Mammary epithelial cell (primary cell): ENCODE results near the gene CCDC47.

ENCODE experiments used
- EZH2 ChIP-seq: IDR thresholded peaks from 2 replicates; pipeline ENCODE4 v1.6.1; 2012; ENCODE audit warnings: low read length, inconsistent platforms, borderline replicate concordance
- TF ChIP-seq, protein P1 (sequence below), 2 donors: IDR thresholded peaks in 1 of 2; conservative IDR thresholded peaks in 1 of 2; 2 replicates each; pipeline ENCODE4 v1.5.1; 2011 to 2012; ENCODE audit warnings: inconsistent platforms in 2 of 2, low read length in 2 of 2, mild to moderate bottlenecking in 2 of 2, control low read depth in 1 of 2, low read depth in 1 of 2; ENCODE audit not compliant: insufficient read depth in 1 of 2; ENCODE audit errors: extremely low read depth in 1 of 2

DNA sequence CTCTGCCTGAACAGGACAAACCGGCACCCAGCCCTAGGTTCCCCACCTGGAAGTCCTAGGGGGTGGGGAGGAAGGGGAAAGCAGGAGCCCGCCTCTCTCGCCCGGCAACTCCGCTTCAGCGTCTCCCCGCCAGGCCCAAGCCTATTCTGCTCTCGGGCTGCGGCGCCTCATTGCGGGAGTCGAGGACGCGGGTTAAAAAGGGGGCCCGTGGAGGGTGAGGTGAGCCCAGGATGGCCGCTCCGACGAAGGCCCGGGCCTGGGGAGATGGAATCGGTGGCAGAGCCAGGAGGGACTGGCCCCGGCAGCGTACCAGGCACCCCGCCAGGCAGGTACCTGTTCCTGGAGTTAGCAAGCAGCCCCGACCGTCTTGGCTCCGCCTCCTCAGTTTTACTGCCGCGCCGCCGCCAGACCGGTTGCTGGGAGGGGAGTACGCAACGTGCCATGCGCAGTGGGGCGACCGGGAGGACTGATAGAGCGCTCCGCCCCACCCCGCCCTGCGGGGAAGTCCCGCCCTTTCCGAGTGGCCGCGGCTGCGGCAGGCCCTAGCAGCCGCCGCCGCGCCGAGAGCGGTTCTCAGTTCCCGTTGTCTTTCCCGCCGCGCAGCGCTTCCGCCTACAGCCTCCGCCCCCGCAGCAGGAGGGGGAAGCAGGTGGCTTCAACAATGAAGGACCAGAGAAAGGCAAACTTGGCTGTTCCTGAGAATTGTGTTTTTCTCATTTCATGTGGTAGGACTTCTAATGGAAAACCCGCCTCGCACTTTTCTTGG, 31.8 kb downstream of the CCDC47 start, which contains the start of gene STRADA:
- TF ChIP-seq, protein P1, sequence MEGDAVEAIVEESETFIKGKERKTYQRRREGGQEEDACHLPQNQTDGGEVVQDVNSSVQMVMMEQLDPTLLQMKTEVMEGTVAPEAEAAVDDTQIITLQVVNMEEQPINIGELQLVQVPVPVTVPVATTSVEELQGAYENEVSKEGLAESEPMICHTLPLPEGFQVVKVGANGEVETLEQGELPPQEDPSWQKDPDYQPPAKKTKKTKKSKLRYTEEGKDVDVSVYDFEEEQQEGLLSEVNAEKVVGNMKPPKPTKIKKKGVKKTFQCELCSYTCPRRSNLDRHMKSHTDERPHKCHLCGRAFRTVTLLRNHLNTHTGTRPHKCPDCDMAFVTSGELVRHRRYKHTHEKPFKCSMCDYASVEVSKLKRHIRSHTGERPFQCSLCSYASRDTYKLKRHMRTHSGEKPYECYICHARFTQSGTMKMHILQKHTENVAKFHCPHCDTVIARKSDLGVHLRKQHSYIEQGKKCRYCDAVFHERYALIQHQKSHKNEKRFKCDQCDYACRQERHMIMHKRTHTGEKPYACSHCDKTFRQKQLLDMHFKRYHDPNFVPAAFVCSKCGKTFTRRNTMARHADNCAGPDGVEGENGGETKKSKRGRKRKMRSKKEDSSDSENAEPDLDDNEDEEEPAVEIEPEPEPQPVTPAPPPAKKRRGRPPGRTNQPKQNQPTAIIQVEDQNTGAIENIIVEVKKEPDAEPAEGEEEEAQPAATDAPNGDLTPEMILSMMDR (conservative IDR thresholded peaks at IDR 0.05 in 1 of 2, IDR thresholded peaks at IDR 0.05 in 1 of 2; ENCODE audit: extremely low read depth in 1 of 2, insufficient read depth in 1 of 2, low read depth in 1 of 2, low read length in 2 of 2): no peak
- TF ChIP-seq EZH2: no peak
